Panc1 (cell line): ENCODE results near the gene BCAS3.

ENCODE experiments used
- CTCF ChIP-seq: fragments of 450-650 bp; IDR thresholded peaks from 2 replicates; pipeline ENCODE4 v1.5.1; 2017; ENCODE audit warnings: mild to moderate bottlenecking
- POLR2AphosphoS5 ChIP-seq: IDR thresholded peaks from 2 replicates; pipeline ENCODE4 v1.6.1; 2012; ENCODE audit warnings: mild to moderate bottlenecking, low read depth, low read length, moderate library complexity
- REST ChIP-seq, 2 experiments: IDR thresholded peaks; 2 replicates each; pipeline ENCODE4 v1.6.1; 2011 to 2012; ENCODE audit warnings: low read depth in 2 of 2, control low read depth in 1 of 2, low read length in 1 of 2, mild to moderate bottlenecking in 1 of 2, moderate library complexity in 1 of 2; ENCODE audit not compliant: insufficient read depth in 1 of 2

- TF ChIP-seq CTCF (no peak), POLR2AphosphoS5 (no peak), REST (IDR thresholded peaks at IDR 0.05; ENCODE audit: insufficient read depth in 1 of 2, low read depth in 2 of 2, low read length in 1 of 2) (no peak)
These were observed 30.9 kb upstream of the BCAS3 start for GRCh38 chr17:60646701-60647100.
